ENCODE measurements around the gene NTF3. TPM values are rescaled to one million over a fixed set of nuclear protein-coding genes. Genes with fewer than 3 reads are reported as not detected.
"Not testable (repeated sequence)": the region's sequence is repeated elsewhere in the genome, so short reads cannot be mapped to it uniquely, and the experiment has no call there.

The NTF3 gene
- total RNA-seq, 1 donor = not detected

GRCh38 chr12:5534426-5535199, 102.7 kb downstream of the NTF3 start:
- no peak overlapping the region for H3K4me3 ChIP-seq (ENCODE audit: low read depth, low read length)
- no peak for DNase-seq (ENCODE audit: low read depth)
- no peak for TF ChIP-seq CTCF (IDR thresholded peaks at IDR 0.05; ENCODE audit: insufficient read depth, low read length)

GRCh38 chr12:5535541-5535940, 103.6 kb downstream of the NTF3 start:
- H3K4me3 ChIP-seq (ENCODE audit: low read depth, low read length) = no peak overlapping the region
- no peak for DNase-seq (ENCODE audit: low read depth)
- TF ChIP-seq CTCF (IDR thresholded peaks at IDR 0.05; ENCODE audit: insufficient read depth, low read length) = no peak

- H3K4me3 ChIP-seq (ENCODE audit: low read depth, low read length); DNase-seq (ENCODE audit: low read depth): not testable (repeated sequence)
Measured at GRCh38 chr12:5537026-5537615, 105.2 kb downstream of the NTF3 start.

DNA sequence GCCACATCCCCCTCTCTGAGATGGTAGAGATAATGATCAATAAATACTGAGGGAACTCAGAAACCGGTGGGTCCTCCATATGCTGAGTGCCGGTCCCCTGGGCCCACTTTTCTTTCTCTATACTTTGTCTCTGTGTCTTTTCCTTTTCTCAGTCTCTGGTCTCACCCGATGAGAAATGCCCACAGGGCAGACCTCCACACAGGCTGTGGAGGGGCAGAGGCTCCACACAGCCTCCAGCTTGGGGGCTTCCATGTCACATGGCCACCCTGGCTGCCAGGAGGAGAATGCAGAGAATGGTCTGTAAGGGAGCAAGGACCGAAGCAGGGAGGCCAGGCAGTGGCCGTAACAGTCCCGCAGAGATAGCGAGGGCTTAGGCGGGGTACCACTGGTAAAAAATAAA, 105.9 kb downstream of the NTF3 start:
- no peak for DNase-seq (ENCODE audit: low read depth)
- no peak overlapping the region for H3K4me3 ChIP-seq (ENCODE audit: low read depth, low read length)
- TF ChIP-seq CTCF (IDR thresholded peaks at IDR 0.05; ENCODE audit: insufficient read depth, low read length) = no peak
